Stimulated activated CD4-positive, alpha-beta T cell treated with anti-CD3 and anti-CD28 coated beads, TNF-alpha, amount 100 ng/mL, for 24 hours (primary cell): ENCODE results near the gene MGAT3.
"Not testable (repeated sequence)": the region's sequence is repeated elsewhere in the genome, so short reads cannot be mapped to it uniquely, and the experiment has no call there.

Source experiments
- DNase-seq, 3 experiments: peaks; one replicate each; pipeline ENCODE4 v3.0.0-alpha.2; 2020; ENCODE audit warnings: low read depth in 3 of 3

The MGAT3 gene

GRCh38 chr22:39456522-39457197 is at the start of gene MGAT3:
MGAT3 (plus strand) TSS chr22:39457012; CDS start chr22:39487348, 30,336 bp downstream.
- DNase-seq = no peak

- no peak for DNase-seq
Observed at GRCh38 chr22:39408173-39408572, 48.6 kb upstream of the MGAT3 start.

- no peak for DNase-seq
Observed at GRCh38 chr22:39408807-39409206, 48.0 kb upstream of the MGAT3 start.

GRCh38 chr22:39409516-39410029 is 47.2 kb upstream of the MGAT3 start:
- no peak for DNase-seq

GRCh38 chr22:39410264-39410663 is 46.5 kb upstream of the MGAT3 start:
- DNase-seq = no peak

- not testable (repeated sequence) for DNase-seq
Observed at GRCh38 chr22:39411828-39412365, 44.9 kb upstream of the MGAT3 start.

GRCh38 chr22:39413204-39413603 is 43.6 kb upstream of the MGAT3 start:
- not testable (repeated sequence) for DNase-seq

GRCh38 chr22:39414377-39414776 is 42.4 kb upstream of the MGAT3 start:
- DNase-seq = no peak

- no peak for DNase-seq
Observed at GRCh38 chr22:39414886-39415285, 41.9 kb upstream of the MGAT3 start.

GRCh38 chr22:39415506-39415905 is 41.3 kb upstream of the MGAT3 start:
- no peak for DNase-seq

- no peak for DNase-seq
Observed at GRCh38 chr22:39416319-39416718, 40.5 kb upstream of the MGAT3 start.

- no peak for DNase-seq
Observed at GRCh38 chr22:39417641-39418040, 39.2 kb upstream of the MGAT3 start.

GRCh38 chr22:39418696-39419095 is 38.1 kb upstream of the MGAT3 start:
- no peak for DNase-seq

GRCh38 chr22:39419096-39419495 is 37.7 kb upstream of the MGAT3 start:
- DNase-seq = no peak

- no peak for DNase-seq
Observed at GRCh38 chr22:39419911-39420310, 36.9 kb upstream of the MGAT3 start.

- no peak for DNase-seq
Observed at GRCh38 chr22:39421691-39422090, 35.1 kb upstream of the MGAT3 start.

GRCh38 chr22:39422101-39422500 is 34.7 kb upstream of the MGAT3 start:
- no peak for DNase-seq

GRCh38 chr22:39422721-39423120 is 34.1 kb upstream of the MGAT3 start:
- no peak for DNase-seq

- no peak for DNase-seq
Observed at GRCh38 chr22:39423976-39424375, 32.8 kb upstream of the MGAT3 start.

GRCh38 chr22:39426380-39427043 is 30.3 kb upstream of the MGAT3 start:
- no peak for DNase-seq

- no peak for DNase-seq
Observed at GRCh38 chr22:39427751-39428596, 28.8 kb upstream of the MGAT3 start.

- no peak for DNase-seq
Observed at GRCh38 chr22:39428597-39429071, 28.2 kb upstream of the MGAT3 start.
